RWPE2 (cell line): Measurements from ENCODE around the gene ZNF512.
"Not testable (repeated sequence)": the region's sequence is repeated elsewhere in the genome, so short reads cannot be mapped to it uniquely, and the experiment has no call there.

Experiments
- ATAC-seq: fragments of 200-7000 bp; cut with Tn5 transposase; 3 replicates; pipeline ENCODE4 v1.9.1; 2021; ENCODE audit warnings: low read depth
- DNase-seq: peaks from one replicate; pipeline ENCODE4 v3.0.0-alpha.2; 2020; ENCODE audit warnings: low spot score
- H3K27ac ChIP-seq: fragments of 450-650 bp; 2 replicates; pipeline ENCODE4 v1.5.1; 2017; ENCODE audit warnings: mild to moderate bottlenecking; ENCODE audit not compliant: poor library complexity, severe bottlenecking
- H3K27me3 ChIP-seq: fragments of 250-450 bp; sonication (Bioruptor Pico); 2 replicates; pipeline ENCODE4 v1.5.1; 2021; ENCODE audit warnings: mild to moderate bottlenecking, moderate library complexity; ENCODE audit not compliant: insufficient read depth, poor library complexity, severe bottlenecking
- H3K36me3 ChIP-seq: fragments of 250-450 bp; sonication (Bioruptor Pico); 2 replicates; pipeline ENCODE4 v1.5.1; 2020; ENCODE audit warnings: low read depth, mild to moderate bottlenecking, moderate library complexity
- H3K4me1 ChIP-seq: fragments of 250-450 bp; sonication (Bioruptor Pico); 2 replicates; pipeline ENCODE4 v1.5.1; 2021; ENCODE audit warnings: mild to moderate bottlenecking, moderate library complexity; ENCODE audit not compliant: insufficient read depth, poor library complexity, severe bottlenecking
- H3K4me3 ChIP-seq: fragments of 250-450 bp; sonication (Bioruptor Pico); 2 replicates; pipeline ENCODE4 v1.5.1; 2021; ENCODE audit warnings: mild to moderate bottlenecking, moderate library complexity; ENCODE audit not compliant: severe bottlenecking
- H3K9me3 ChIP-seq: fragments of 250-450 bp; sonication (Bioruptor Pico); 2 replicates; pipeline ENCODE4 v1.5.1; 2021; ENCODE audit warnings: mild to moderate bottlenecking, moderate library complexity; ENCODE audit not compliant: severe bottlenecking
- CTCF ChIP-seq: fragments of 450-650 bp; IDR thresholded peaks from one replicate; pipeline ENCODE4 v1.5.1; 2017; ENCODE audit warnings: mild to moderate bottlenecking, moderate library complexity; ENCODE audit not compliant: poor library complexity, severe bottlenecking

Gene ZNF512

GRCh38 chr2:27628767-27629709, 46.2 kb downstream of the ZNF512 start, which contains the start of the genes CCDC121 and GPN1:
TSS of gene CCDC121 (minus strand) at chr2:27629012. CDS start at chr2:27627799, 1,213 bp downstream.
TSS of gene GPN1 (plus strand) at chr2:27629050. CDS start at chr2:27629059, 9 bp downstream.
- H3K36me3 ChIP-seq: peaks cover 36% of the 10 kb centered on the region
- no peaks in the 10 kb centered on the region for H3K27me3 ChIP-seq
- no peak for TF ChIP-seq CTCF
- DNase-seq: peak; percentile 92
- ATAC-seq: peak; percentile 85
- H3K4me3 ChIP-seq: peak within 1 kb of the TSS; percentile 83
- H3K27ac ChIP-seq: peak within 1 kb of the TSS; percentile 95
- no peaks in the 10 kb centered on the region for H3K9me3 ChIP-seq
- peaks cover 18% of the 10 kb centered on the region for H3K4me1 ChIP-seq

GRCh38 chr2:27630257-27630656, 47.4 kb downstream of the ZNF512 start:
- H3K27me3 ChIP-seq, DNase-seq, H3K27ac ChIP-seq, ATAC-seq, H3K9me3 ChIP-seq, H3K4me3 ChIP-seq: not testable (repeated sequence)
- Histone ChIP-seq H3K36me3 (peaks cover 47% of the 10 kb centered on the region), H3K4me1 (peaks cover 18% of the 10 kb centered on the region)

DNA sequence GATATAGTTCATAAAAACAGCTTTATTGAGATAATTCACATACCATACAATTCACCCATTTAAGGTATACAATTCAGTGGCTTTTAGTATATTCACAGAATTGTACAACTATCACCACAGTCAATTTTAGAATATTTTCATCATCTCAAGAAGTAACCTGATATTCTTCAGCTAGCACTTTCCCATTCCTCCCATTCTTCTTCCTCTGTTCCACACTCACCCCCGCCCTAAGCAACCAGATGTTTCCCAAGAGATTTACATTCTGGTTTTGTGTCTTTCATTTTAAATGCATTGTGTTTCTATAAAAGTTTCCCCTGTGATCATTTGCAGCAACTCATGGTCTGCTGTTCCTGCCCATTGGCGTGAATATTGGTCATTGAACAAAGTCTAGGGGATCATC, 51.4 kb downstream of the ZNF512 start:
- no peak overlapping the region for H3K27ac ChIP-seq
- no peaks in the 10 kb centered on the region for H3K27me3 ChIP-seq
- peaks cover 87% of the 10 kb centered on the region for H3K36me3 ChIP-seq
- H3K9me3 ChIP-seq: no peaks in the 10 kb centered on the region
- DNase-seq: no peak
- no peak for ATAC-seq
- TF ChIP-seq CTCF: no peak
- peaks cover 16% of the 10 kb centered on the region for H3K4me1 ChIP-seq
- H3K4me3 ChIP-seq: no peak overlapping the region

GRCh38 chr2:27636766-27637165, 53.9 kb downstream of the ZNF512 start:
- H3K27me3 ChIP-seq: no peaks in the 10 kb centered on the region
- peaks cover 96% of the 10 kb centered on the region for H3K36me3 ChIP-seq
- H3K4me1 ChIP-seq: peaks cover 16% of the 10 kb centered on the region
- ATAC-seq (no peak), DNase-seq (no peak)
- H3K4me3 ChIP-seq: no peak overlapping the region
- TF ChIP-seq CTCF: no peak
- peak overlapping the region; percentile 60 for H3K27ac ChIP-seq
- no peaks in the 10 kb centered on the region for H3K9me3 ChIP-seq

DNA sequence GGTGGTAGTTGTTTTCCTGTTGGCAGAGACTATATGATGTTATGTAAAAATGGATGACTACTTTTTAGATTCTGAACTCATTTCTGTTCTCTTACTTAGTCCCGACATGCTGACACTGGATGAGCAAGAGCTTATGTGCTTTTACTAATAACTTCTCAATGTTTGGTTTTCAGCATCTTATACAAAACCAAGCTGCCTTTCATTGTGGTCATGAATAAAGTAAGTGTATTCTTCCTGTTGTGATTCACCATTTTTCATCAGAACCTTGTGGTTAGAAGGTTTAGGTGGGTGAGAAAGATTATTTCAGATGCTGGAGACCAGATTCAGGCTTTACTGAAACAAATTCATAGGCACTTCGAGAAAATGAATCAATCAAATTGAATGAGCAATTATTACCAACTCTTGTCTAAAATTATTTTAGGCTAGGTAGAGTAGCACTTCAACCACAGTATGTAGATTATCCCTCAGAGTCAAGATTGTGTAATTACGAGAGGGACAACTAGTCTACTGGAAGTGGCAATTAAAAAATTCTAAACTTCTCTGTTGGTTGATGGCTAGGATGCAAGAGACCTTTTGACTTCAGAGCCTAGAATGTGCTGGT, 55.3 kb downstream of the ZNF512 start:
- Histone ChIP-seq H3K36me3 (peaks cover 95% of the 10 kb centered on the region), H3K4me3 (no peak overlapping the region), H3K9me3 (no peaks in the 10 kb centered on the region), H3K27ac (peak overlapping the region; percentile 60), H3K4me1 (peaks cover 16% of the 10 kb centered on the region), H3K27me3 (no peaks in the 10 kb centered on the region)
- DNase-seq (no peak), ATAC-seq (peak; percentile 93)
- no peak for TF ChIP-seq CTCF
